ENCODE measurements around the gene DBNDD1.

DNA sequence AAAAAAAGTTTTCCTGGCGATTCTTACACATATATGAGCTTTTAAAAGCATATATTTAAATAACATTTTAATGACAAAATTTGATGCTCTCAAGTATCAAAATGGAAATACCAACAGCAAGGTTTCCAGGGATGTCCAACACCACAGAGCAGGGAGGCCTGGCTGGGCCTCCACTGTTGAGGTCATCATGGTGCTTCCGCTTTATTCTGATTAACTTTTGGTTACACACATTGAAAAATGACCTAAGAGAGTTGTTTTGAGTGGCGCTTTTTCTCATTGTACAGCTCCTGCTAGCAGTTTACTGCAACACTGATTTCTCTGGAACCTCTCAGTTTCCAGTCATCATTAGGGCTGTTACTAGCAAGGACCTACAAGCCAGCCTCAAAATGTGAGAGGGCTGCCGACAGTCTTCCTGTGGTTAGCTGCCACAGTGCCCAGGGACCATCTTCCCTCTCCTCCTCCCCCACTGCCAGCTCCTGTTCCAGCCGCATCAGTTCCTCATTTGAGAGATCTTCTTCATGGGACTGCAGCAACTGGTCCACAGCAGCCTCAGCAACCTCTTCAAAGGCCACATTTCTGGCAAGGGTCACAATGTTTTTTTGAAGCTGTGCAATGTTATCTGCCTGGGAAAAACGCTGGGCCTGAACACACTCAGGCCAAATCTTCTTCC lies 49.4 kb downstream of the DBNDD1 start:
- TF ChIP-seq ELF1 (IDR thresholded peaks at IDR 0.05; ENCODE audit: borderline replicate concordance, low read depth) (no peak), CEBPB (IDR thresholded peaks at IDR 0.05; ENCODE audit: low read depth) (no peak), RAD21 (IDR thresholded peaks at IDR 0.05; ENCODE audit: low read depth) (no peak), CTCF (IDR thresholded peaks at IDR 0.05 in 2 of 3, conservative IDR thresholded peaks at IDR 0.05 in 1 of 3; ENCODE audit: borderline replicate concordance in 1 of 3, insufficient read depth in 1 of 3, low read depth in 2 of 3, low read length in 2 of 3) (no peak), MAX (IDR thresholded peaks at IDR 0.05) (no peak), SP1 (IDR thresholded peaks at IDR 0.05; ENCODE audit: low read depth) (no peak)
